ENCODE results near the gene RIPK4. TPM values are rescaled to one million over a fixed set of nuclear protein-coding genes. Genes with fewer than 3 reads are reported as not detected.

Gene RIPK4
- 1.1 TPM for polyA plus RNA-seq (2013, experiment 1 of 2; ENCODE audit: insufficient read length)
- polyA plus RNA-seq (2013, experiment 2 of 2; ENCODE audit: insufficient read length), result 1.2 TPM

DNA sequence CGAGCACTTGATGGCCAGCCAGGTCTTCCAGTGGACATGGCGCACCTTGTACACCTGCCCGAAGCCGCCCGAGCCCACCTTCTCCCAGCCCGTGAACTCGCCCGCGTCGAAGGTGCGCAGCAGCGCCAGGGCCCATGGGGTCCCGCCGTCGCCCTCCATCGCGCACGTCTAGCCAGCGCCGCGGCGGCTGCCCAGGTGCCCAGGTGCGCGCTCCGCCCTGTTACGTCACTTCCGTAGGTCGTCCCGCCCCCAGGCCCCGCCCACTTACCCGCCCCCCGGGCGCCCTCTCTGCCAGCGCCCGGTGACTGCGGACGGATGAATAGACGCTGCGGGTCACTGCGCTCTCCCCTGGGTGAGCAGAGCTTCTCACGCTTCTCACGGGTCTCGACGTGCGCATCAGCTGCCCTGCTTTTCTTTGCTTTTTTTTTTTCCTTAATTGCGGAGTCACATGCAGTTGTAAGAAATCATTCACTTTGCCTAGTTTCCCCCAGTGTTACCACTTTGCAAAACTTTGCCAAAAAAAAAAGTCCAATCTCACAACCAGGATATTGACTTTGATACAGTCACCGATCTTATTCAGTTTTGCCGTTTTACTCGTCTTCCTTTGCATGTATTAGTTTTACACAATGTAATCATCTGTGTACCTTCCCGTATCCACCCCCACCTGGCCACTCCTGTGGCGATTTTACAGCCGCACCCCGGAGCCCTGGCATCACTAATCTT is at the start of gene RIPK4:
RIPK4 (minus strand) TSS at position 170 of the 723 bp plus-strand sequence; CDS start at position 159, 11 bp downstream.
- no peak for DNase-seq

DNA sequence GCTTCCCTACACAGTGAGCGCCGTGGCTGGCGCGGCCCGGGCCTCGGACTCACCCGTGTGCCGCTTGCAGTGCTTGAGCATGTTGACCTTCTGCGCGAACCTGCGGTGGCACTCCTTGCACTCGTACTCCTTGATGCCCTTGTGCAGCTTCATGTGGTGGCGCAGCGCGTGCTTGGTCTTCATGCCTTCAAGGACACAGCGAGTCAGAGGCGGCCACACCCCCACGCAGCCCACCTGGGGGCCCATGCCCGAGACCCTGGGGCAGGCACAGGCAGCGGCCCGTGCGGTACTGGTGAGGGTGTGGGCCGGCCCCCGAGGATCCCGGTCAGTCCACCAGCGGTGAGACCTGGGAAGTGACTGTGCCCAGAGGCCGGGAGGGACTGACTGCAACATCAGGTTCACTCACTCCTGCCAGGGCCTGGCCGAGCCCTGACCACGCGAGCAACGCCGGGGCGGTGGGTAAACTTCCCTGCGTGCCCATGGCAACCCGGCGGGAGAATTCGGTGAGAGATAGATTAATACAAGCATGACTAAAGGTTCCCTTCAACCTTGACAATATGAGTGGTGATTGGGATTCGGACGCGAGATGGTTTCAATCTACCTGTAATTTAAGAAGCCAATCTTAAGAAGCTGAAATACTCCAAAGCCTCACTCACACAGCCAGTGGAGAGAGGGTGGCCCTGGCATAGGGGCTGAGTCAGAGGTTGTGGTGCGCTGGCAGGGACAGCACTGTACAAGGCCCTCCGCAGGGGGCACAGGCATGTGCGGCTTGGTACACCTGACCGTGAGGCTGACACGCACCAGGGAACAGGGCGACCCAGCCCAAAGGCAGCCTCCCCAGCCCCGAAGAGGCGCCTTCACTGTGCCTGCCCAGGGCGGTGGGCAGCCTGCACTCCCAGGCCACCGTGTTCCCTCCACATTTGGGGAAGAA is 49.1 kb upstream of the RIPK4 start:
- no peak for DNase-seq

DNA sequence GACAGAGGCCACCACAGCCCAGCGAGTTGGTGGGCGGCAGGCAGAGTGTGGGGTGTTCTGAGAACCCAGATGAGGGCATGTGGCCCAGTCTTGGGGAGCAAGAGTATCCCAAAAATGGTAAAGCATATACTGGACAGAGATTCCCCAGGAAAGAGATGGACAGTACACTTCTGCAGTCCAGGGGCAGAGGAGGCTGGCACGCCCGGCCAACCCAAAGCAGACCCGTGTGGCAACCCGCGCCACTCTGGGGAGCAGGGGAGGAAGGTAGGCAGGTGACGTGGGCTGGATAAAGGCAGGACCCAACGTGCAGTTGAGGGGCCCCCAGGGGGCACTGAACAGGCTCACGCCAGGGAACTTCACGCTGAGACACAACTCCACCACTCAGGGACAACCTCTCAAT is 46.4 kb upstream of the RIPK4 start:
- no peak for DNase-seq

DNA sequence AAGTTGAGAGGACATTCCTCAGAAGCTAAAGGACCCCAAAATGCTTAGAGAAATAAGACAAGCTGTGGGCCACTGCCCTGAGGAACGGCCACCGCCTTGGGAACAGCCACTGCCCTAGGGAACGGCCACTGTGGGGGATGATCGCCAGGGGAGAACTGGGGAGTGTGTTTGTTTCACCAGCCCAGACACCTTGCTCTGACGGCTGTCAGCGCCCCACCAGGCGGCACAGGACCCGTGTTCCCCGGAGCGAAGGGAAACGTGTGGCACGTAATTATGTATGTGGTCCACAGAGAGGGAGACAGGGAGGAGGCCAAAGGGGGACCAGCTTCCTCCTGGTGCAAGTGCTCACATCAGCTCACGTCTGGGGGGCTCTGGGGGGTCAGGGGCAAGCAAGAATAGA is 45.8 kb upstream of the RIPK4 start:
- DNase-seq, result no peak

DNA sequence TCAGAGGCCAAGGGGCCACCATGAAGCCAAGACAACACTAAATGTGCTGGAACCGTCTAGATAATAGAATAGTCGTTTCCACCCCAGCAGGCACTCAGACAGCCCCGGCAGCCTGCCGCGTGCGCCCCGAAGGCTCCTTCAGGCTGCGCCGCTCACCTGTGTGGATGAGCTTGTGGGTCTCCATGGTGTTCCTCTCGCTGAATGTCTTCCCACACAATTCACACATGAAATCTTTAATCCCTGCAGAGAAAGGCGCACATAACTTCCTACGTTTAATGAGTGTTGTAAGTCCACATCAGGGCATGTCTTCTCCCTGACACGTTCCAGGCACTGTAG is 43.7 kb upstream of the RIPK4 start:
- DNase-seq, result no peak

DNA sequence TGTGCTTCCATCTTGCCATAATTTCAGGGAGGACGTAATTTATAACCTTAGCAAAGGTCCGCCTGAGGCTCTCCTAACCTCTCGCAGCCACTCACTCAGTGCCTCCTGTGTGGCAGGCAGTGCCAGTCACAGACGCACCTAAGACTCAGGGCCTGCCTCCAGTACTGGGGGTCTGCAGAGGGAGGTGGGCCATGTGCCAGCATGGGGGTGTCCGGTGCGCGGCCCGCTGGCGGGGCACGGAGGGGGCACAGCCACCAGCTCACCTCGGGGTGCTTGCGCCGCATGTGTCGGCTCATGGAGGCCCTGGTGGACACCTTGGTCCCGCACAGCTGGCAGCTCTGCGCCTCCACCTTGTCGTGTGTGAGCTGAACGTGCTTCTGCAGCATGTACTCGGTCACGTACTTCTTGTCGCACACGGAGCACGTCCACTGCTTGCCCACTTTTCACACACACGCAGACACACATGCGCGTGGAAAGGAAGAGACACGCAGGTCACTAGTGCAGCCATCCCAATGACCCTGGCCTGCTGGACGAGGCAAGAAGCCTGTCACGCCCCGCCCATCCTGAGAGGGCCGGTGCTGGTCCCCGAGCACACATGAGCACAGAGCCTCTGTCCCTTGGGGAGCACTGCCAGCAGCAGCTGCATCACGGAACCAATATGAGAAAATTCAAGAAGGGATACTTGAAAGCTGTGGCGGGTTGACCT is 43.2 kb upstream of the RIPK4 start:
- DNase-seq, result no peak

DNA sequence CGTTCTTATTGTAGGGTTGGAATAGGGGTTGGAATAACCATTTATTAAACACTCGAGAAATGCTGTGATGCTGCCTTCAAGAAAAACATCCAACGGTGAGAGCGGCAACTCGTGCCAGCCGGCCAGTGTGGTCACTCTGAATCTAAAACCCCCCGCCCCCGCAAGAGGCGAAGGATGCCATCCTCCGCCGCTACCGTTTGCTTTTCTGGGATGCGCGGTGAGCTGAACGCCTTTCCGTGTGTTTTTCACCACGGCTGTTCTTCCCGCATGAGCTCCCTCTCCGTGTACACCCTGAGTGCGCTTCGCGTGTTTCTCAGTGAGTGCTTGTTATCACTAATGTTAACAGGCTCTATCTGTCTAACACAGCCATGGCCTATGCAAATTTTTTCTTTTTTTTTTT is 42.0 kb upstream of the RIPK4 start:
- DNase-seq, result no peak

DNA sequence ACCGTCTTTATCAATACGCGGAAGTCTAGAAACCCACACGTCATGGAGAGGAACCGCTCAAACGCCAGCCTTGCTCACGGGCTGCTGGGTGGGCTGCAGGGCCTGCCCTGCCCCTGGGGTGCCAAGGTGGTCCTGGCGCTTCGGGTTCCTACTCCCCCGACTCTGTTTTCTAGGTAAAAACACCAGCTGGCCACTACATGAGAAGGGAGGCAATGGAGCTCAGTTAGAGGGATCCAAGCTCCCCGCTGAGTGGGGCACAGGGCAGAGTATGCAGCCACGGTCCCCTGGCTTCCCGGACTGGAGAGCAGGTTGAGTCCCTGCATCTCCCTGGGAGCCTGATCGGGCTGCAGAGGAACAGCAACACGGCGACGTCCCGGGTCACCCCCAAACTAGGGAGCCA is 41.2 kb upstream of the RIPK4 start:
- no peak for DNase-seq

DNA sequence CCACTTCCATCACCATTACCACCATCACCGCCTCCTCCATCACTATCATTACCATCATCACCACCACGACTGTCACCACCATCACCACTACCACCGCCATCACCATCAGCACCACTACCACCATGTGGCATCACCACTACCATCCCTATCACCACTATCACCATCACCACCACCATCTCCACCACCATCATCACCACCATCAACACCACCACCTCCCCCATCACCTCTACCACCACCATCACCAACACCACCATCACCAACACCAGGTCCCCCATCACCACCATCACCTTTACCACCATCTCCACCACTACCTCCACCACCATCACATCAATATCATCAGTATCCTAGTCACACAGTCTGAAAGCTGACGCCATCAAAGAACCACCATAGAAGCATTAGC is 39.9 kb upstream of the RIPK4 start:
- no peak for DNase-seq

DNA sequence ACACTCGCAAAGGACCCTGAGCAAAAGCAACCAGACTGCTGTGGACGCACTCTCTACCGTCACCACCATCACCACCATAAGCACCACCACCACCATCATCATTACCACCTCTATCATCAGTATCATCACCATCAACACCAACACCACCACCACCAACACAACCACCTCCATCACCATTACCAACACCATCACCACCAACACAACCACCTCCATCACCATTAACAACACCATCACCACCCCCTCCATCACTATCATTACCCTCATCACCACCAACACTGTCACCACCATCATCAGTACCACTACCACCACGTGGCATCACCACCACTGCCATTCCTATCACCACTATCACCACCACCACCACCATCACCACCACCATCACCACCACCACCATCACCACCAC is 38.8 kb upstream of the RIPK4 start:
- no peak for DNase-seq

DNA sequence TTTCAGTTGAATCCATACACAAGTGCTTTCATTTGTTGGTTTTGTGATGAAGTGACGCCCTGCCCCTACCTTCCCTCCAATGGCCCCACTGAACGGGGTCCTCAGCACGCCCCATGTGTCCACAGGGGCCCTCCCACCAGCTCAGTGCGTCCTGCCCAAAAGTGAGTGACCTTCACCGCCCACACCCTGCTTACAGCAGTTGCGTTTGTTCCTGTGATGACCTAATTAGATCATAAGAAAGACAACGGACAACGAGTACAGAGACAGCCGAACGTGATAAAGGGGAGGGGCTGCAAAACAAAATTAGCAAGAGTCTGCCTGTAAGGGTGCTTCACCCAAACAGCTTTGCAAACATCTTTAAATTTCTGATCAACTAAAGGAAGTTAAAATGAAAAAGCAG is 38.2 kb upstream of the RIPK4 start:
- no peak for DNase-seq

DNA sequence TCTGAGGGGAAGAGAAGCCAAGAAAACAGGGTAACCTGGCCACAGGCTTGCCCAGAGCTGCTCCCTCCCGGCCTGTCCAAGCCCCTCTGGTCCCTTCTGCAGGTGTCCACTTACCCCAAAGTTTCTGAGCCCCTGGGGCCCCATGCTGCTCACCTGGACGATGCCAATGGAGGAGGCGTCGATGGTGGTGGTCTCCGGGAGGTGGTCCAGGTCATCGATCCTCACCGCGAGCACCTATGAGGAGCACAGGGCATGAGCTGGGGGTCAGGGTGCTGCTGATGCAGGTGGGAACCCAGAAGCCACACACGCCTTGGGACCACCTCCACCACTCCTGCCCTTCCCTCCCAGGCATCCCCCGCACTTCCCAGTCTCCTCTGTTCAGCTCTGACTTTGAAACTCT is 37.5 kb upstream of the RIPK4 start:
- no peak for DNase-seq

DNA sequence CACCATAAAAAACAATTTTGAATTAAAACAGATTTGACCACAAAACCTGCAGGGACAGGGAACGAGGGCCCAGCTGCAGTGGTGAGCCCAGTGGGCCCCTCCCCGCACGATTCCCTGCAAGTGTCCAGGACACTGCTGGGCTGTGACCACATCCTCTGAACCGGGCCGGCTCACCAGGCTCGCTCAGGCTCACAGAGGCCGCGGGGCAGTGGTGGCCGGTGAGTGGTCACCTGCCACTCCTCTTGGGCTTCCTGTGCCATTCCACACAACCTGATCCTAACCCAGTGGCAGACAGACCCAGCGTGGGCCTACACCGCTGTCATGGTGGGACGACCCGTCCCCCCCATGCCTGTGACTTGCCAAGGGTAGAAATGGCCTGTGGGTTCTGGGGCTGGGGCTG is 36.5 kb upstream of the RIPK4 start:
- no peak for DNase-seq

DNA sequence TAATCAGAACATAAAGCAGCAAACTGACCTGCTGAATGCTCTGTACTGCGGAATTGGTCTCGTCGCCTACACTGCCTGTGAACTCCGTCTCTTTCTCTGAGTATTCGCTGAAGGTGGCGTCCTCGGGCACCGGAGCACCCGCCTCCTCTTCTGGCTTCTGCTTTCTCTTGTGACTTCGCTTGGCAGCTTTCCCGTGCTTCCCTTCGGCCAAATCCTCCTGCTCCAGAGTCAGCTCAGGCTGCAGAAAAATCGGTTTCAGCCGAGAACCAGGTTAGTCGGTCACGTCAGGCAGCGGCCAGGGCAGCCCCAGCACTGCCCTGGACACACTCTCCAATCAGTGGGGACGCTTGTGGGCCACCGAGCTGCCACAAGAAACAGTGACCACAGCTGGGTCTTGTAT is 35.8 kb upstream of the RIPK4 start:
- DNase-seq, result peak; percentile 40

DNA sequence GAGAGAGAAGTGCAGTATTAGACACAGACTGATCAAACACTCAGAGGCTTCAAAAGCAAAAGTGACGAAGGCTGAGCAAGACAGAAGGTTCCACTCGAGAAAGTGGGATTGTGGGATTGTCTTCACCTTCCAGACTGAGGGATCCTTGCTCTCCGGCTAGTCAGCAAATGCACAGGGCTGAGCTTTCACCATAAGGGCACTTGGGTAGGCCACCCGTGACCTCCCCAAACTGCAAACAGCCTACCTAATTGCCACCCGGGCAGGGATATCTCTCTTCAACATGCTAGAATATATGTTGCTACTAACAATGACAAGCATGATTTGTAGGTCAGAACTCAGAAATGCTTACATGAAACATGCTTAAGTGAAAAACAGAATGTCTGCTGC is 35.3 kb upstream of the RIPK4 start:
- DNase-seq, result no peak

DNA sequence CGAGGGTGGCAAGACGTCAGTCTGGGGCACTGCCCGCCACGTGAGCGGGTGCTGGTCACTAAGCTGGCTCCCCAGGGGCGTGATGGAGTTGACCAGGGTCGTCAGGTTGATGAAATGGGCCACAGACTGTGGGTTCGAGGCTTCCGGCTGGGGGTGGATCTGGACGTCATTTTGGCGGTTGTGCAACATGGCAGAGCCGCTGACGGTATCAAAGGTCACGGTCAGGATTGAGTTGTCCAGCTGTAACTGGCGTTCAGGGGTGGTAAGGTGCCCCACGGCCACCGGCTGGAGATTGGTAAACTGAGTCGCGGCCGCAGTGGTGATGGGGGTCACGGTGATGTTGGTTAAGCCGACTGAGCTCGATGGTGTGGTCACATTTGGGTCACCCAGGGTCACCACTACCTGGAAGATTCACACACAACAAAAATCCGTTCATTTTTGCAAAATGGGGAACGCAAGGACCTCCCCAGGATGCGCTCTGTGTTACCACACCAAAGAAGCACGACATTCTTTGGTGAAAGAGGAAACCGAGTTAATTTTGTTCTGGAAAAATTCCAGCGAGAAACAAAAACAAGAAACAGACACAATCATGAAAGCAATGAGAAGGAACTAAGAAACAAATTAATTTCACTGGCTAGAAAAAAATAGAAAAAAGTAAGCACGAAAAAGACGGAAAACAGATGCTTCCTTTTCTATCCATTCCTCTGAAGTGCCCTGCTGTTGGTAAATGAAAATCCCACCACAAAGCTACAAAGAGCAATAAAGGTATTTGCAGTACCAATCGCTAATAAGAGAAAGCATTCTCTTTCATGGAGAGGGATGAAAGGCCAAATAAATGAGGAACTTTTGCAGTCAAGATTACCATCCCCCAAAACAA is 34.7 kb upstream of the RIPK4 start:
- DNase-seq, result no peak

DNA sequence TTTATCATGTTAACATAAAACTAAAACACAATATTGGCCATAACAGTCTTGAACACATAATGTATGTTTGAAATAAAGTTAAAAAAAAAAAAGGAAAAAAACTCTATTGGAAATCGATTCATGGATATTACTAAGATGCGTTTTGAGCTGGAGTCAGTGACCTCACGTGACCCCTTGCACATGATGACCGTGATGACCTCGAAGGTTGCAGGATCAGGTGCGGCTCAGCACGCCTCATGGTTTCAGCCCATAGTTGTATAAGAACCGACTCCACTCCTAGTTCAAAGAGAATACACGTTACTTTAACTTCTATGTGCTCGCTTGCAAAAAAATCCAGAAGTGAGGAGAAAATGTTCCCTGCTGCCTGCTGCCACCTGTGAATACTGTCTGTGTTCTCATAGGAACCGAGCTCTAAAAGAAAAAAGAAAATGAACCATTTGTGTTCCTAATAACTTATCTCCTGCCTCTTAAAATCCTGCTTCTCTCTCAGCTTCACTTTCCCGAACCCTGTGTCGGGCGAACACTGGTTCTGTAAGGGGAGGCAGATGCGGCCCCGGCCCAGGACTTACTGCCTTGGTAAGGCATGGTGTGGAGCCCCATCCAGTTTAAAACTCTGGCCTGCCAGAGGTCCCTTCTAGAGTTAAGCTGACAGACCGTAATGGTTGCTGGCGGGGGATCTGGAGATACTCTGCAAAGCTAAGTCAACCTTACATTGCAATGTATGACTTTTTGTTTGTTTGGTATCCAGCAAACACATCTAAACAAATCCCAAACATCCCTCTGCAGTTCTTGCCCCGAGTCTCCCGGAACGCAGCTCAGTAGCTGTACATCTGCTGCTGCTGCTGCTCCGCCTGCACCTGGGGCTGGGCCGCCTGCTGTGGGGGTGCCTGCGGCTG is 33.8 kb upstream of the RIPK4 start:
- DNase-seq, result no peak

DNA sequence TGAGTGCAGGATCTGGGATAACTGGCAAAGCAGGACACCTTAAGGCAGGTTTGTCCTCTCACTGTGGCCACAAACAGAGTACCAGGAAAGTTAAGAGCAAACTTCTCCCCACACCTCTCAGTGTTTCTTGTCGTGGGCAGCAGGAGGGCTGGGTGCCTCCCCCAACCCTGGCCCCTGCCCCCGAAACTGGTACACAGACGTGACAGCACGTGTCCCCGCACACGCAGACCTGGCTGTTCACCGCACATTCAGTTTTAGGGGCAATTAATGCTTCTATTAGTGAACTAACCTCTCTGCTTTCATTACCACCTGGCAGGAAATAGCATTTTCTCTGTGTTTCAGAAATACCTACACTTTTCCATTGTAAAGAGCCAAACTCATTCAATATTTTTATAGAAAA is 32.9 kb upstream of the RIPK4 start:
- DNase-seq, result no peak

DNA sequence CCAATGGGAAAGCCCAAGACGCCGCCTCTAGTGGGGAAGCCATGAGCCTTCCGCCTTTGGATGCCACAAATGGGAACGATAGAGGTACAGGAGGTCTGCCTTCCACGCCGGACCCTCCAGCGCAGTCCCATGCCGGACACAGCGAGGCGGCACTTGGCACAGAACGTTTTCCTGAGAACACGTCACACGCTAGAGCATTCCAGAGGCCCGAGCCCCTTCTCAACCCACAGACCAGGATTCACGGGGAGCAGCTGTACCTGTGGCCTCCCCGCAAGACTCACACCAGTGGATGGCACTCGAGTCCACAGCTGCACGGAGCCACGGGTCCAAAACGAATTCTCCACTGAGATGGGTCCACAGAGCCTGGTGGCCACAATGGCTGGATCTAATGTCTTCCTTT is 31.5 kb upstream of the RIPK4 start:
- DNase-seq, result no peak

DNA sequence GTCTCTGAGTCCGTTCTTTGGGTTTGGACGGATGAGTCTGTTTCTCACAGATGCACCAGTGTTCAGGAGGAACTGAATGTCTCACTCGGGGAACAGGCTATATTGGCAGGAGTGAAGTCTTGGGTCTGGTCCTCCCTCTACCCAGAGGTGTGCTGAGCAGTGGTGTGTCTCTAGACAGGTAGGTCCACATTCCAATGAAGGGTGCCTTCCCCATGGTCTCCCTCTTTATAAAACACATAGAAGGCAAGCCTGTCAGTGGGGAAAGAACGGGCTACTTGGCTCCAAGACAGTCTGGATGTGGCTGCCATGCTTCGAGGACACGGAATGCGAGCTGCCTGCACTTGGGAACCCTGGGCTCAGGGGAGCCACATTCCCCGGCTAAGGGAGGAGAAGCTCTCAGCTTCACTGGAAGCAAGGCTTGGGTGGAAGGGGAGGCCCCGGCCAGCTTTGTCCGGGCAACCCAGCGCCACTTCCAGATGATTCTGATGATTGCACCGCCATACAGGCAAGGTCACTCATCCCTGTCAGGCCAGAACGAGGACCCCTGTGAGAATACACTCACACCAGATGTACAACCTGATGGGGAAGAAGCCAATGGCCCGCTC is 29.7 kb upstream of the RIPK4 start:
- DNase-seq, result no peak

DNA sequence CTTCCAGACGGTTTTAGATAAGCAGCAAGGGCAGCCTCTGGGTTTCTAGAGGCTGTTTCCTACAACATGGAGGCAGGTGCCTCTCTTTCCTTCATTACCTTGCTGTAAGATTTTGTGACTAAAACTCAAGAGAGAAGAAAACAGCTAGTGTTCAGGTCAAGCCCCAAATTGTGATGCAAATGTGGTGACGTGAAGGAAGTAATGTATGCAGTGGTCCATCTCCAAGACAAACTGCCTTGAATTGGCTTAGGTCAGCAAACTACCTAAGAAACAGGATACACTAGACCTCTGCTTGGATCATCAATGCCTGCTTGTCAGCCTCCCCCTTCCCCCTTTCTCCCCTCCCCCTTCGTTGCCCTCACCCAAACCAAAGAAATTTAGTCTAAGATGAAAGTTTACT is 28.9 kb upstream of the RIPK4 start:
- DNase-seq, result no peak

Data from fibroblast of skin of abdomen (primary cell).